Peyer's patch (tissue), 4 donors: ENCODE measurements around the gene TMEM131. TPM values are rescaled to one million over a fixed set of nuclear protein-coding genes. Genes with fewer than 3 reads are reported as not detected.

Source experiments
- DNase-seq, 3 donors: peaks; one replicate each; pipeline ENCODE4 v3.0.0-alpha.2; 2017 to 2019
- H3K27ac ChIP-seq, 4 donors: fragments of 200-600 bp; sonication (generic); one replicate each; pipeline ENCODE4 v1.5.1; 2016 to 2019
- H3K27me3 ChIP-seq, 2 donors: fragments of 200-600 bp; sonication (generic); one replicate each; pipeline ENCODE4 v1.5.1; 2019
- H3K36me3 ChIP-seq, 3 donors: fragments of 200-600 bp; sonication (generic); one replicate each; pipeline ENCODE4 v1.5.1; 2016 to 2019
- H3K4me1 ChIP-seq, 4 donors: fragments of 200-600 bp; sonication (generic); one replicate each; pipeline ENCODE4 v1.5.1; 2016 to 2019
- H3K4me3 ChIP-seq, 4 donors: fragments of 200-600 bp; sonication (generic); 1 replicate in 3 of 4; 2 replicates in 1 of 4; pipeline ENCODE4 v1.5.1; 2016 to 2019; ENCODE audit warnings: mild to moderate bottlenecking in 1 of 4
- H3K9me3 ChIP-seq, 4 donors: fragments of 200-600 bp; sonication (generic); one replicate each; pipeline ENCODE4 v1.5.1; 2016 to 2019; ENCODE audit warnings: mild to moderate bottlenecking in 1 of 4
- POLR2A ChIP-seq, 2 donors: fragments of 450-650 bp; IDR thresholded peaks; one replicate each; pipeline ENCODE4 v1.5.1; 2017; ENCODE audit warnings: antibody characterized with exemption in 2 of 2, mild to moderate bottlenecking in 2 of 2, moderate library complexity in 2 of 2
- total RNA-seq, 4 donors: library from RNA; depleted of rRNA; stranded (reverse); fragments of >200 nt; gene quantifications; one replicate each; pipeline ENCODE4 v1.1.0, GENCODE V29; 2016
- TF ChIP-seq, protein P1 (sequence below), 6 experiments: fragments of 450-650 bp in 4 of 6; fragments of 200-600 bp in 2 of 6; sonication (generic) in 1 of 6; IDR thresholded peaks; one replicate each; pipeline ENCODE4 v1.5.1; 2017 to 2019; ENCODE audit warnings: antibody characterized with exemption in 6 of 6, mild to moderate bottlenecking in 3 of 6, moderate library complexity in 1 of 6

The TMEM131 gene
- total RNA-seq, 4 donors from 2014 or later = 64.6 to 86.3 (median 74.5) TPM

DNA sequence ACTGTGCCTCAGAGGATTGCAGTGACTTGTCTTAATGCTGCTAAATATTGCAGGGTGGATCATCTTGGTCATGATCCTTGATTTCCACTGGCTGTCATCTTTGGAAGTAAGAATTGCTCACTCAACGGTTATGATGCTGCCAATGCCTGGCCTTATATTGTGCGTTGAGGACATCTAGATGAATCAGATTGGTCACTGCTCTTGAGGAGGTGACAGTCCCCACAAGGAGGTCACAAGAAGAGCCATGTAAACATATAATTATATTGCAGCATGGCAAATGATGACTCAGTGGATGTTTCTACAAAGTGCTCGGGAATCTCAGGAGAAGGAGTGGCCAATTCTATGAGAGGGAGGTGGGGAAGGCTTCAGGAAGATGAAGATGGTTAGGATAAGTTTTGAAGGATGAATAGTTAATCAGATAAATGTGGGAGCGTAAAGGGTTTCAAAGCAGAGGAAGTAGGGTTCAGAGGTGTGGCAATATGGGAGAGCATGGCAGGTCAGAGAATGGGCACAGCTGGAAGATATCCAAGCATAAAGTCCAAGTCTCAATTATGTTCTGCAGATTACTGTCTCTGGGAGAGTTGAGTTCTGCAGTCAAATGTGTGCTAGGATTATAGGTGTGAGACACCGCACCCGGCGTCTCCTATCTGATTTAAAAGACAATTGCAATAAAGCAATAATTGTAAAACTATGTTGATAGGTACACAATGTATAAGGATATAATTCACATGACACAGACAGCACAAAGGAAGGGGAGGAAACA lies 21.3 kb upstream of the TMEM131 start:
- H3K4me1 ChIP-seq = peaks cover 0 to 33% (median 4%) of the 10 kb centered on the region in 4 donors
- no peak for TF ChIP-seq POLR2A (IDR thresholded peaks at IDR 0.05)
- TF ChIP-seq, protein P1, sequence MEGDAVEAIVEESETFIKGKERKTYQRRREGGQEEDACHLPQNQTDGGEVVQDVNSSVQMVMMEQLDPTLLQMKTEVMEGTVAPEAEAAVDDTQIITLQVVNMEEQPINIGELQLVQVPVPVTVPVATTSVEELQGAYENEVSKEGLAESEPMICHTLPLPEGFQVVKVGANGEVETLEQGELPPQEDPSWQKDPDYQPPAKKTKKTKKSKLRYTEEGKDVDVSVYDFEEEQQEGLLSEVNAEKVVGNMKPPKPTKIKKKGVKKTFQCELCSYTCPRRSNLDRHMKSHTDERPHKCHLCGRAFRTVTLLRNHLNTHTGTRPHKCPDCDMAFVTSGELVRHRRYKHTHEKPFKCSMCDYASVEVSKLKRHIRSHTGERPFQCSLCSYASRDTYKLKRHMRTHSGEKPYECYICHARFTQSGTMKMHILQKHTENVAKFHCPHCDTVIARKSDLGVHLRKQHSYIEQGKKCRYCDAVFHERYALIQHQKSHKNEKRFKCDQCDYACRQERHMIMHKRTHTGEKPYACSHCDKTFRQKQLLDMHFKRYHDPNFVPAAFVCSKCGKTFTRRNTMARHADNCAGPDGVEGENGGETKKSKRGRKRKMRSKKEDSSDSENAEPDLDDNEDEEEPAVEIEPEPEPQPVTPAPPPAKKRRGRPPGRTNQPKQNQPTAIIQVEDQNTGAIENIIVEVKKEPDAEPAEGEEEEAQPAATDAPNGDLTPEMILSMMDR (IDR thresholded peaks at IDR 0.05) = peak in 1 of 6 experiments; percentile 11
- DNase-seq = peak in 2 of 3 donors; percentile 62 to 76
- no peaks in the 10 kb centered on the region for H3K9me3 ChIP-seq
- H3K27ac ChIP-seq = peak overlapping the region in 3 of 4 donors; percentile 34 to 79 (median 51)
- no peak overlapping the region for H3K4me3 ChIP-seq
- no peaks in the 10 kb centered on the region for H3K36me3 ChIP-seq
- H3K27me3 ChIP-seq = no peaks in the 10 kb centered on the region

DNA sequence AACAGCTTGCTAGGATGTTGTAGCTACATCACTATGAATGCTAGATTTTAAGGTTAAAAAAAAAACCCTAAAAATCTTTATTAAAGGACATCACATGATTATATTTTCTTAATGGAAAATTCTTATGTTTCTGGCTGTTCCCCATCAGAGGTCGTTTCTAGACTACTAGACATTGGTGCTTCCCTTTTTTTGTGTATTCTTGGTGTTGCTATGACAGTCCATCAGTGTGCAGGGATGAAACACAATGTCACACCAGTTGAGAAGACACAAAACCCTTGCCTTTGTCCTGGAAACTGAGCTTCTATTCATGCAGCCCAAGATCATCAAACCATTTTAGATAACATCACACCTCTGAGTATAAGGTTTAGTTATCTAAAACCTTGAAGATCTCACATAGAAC lies 19.9 kb upstream of the TMEM131 start:
- DNase-seq = no peak
- no peak for TF ChIP-seq POLR2A (IDR thresholded peaks at IDR 0.05)
- TF ChIP-seq, protein P1 (IDR thresholded peaks at IDR 0.05) = no peak
- Histone ChIP-seq H3K4me1 (peaks cover 0 to 25% (median 4%) of the 10 kb centered on the region in 4 donors), H3K9me3 (no peaks in the 10 kb centered on the region), H3K27ac (peak overlapping the region in 1 of 4 donors; percentile 79), H3K36me3 (no peaks in the 10 kb centered on the region), H3K4me3 (no peak overlapping the region), H3K27me3 (no peaks in the 10 kb centered on the region)

DNA sequence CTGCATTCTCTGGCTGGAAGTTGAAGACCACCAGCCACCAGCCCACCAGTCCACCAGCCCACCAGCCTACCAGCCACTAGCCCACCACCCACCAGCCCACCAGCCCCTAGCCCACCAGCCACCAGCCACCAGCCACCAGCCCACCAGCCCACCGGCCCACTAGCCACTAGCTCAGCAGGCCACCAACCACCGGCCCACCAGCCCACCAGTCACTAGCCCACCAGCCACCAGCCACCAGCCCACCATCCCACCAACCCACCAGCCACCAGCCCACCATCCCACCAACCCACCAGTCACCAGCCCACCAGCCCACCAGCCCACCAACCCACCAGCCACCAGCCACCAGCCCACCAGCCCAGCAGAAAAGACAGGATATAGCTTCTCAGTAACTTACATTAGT lies 18.6 kb upstream of the TMEM131 start:
- Histone ChIP-seq H3K36me3 (no peaks in the 10 kb centered on the region), H3K4me1 (peaks cover 0 to 16% (median 4%) of the 10 kb centered on the region in 4 donors), H3K27me3 (no peaks in the 10 kb centered on the region), H3K9me3 (no peaks in the 10 kb centered on the region), H3K4me3 (no peak overlapping the region), H3K27ac (peak overlapping the region in 1 of 4 donors; percentile 17)
- DNase-seq = no peak
- TF ChIP-seq, protein P1 (IDR thresholded peaks at IDR 0.05) = no peak
- TF ChIP-seq POLR2A (IDR thresholded peaks at IDR 0.05) = no peak

DNA sequence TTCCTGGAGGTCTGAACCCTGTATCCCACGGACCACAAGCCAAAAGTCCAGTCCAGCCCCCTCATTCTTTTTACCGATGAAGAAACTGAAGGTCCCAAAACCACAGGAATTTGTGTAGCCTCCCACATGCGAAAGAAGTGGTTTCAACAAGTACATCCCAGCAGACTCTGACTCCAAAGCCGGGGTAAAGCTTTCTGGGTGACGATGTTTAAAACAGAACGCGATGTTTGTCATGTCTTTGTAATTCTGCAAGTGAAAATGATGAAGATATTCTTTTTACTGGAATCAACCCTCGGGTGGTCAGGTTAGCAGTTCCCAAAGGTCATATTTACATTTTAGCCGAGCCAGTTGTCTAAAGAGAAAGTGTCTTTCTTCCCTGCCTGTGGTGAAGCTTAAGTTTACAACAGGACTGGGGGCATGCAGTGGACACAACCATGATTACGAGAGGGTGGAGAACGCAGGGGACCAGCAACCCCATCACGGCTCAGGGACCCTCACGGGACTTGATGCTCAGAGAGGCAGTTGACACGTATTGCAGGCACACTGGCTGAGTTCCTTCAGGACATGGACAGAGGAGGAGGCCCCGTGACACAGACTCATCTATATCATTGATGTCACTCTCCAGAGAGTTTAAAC lies 17.8 kb upstream of the TMEM131 start:
- Histone ChIP-seq H3K4me3 (no peak overlapping the region), H3K27ac (peak overlapping the region in 2 of 4 donors; percentile 1 to 32), H3K36me3 (no peaks in the 10 kb centered on the region), H3K4me1 (peaks cover 0 to 16% (median 4%) of the 10 kb centered on the region in 4 donors), H3K27me3 (no peaks in the 10 kb centered on the region), H3K9me3 (no peaks in the 10 kb centered on the region)
- TF ChIP-seq, protein P1 (IDR thresholded peaks at IDR 0.05) = no peak
- TF ChIP-seq POLR2A (IDR thresholded peaks at IDR 0.05) = no peak
- DNase-seq = no peak

DNA sequence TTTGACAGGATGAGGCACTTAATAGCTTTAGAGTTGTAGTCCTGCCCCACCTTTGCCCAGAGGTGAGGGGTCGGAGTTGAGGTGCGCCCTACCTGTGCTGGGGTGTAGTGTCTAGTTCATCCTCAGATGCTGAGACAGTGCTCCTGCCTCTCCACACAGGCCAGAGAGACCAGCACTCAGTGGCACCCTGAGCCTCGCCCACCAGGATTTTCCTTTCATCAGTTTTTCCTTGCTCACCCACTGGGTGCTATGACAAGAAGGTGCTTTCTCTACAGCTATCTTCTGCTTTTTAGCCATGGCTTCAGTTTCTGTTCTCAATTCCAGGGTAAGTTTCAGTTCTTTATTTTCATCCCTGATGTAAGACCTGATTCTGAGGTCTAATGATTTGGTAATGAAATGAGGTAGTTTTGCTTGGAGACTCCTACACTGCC lies 16.8 kb upstream of the TMEM131 start:
- Histone ChIP-seq H3K27ac (peak overlapping the region in 2 of 4 donors; percentile 54 to 76), H3K27me3 (no peaks in the 10 kb centered on the region), H3K9me3 (no peaks in the 10 kb centered on the region), H3K36me3 (no peaks in the 10 kb centered on the region), H3K4me3 (no peak overlapping the region), H3K4me1 (peaks cover 0 to 16% (median 4%) of the 10 kb centered on the region in 4 donors)
- peak in 1 of 3 donors; percentile 37 for DNase-seq
- TF ChIP-seq, protein P1 (IDR thresholded peaks at IDR 0.05) = no peak
- no peak for TF ChIP-seq POLR2A (IDR thresholded peaks at IDR 0.05)
